Measurements from ENCODE around the gene TMEM190. TPM values are rescaled to one million over a fixed set of nuclear protein-coding genes. Genes with fewer than 3 reads are reported as not detected.
"Not testable (repeated sequence)": the region's sequence is repeated elsewhere in the genome, so short reads cannot be mapped to it uniquely, and the experiment has no call there.

TMEM190 gene
- not detected in 2 replicates for total RNA-seq (2022)
- not detected for Bru-seq, nascent RNA
- BruChase-seq, experiment 1, labeled RNA remaining after a 6-hour chase, result not detected
- BruChase-seq, experiment 2, labeled RNA remaining after a 2-hour chase, result not detected
- long read RNA-seq, result 0 reads

DNA sequence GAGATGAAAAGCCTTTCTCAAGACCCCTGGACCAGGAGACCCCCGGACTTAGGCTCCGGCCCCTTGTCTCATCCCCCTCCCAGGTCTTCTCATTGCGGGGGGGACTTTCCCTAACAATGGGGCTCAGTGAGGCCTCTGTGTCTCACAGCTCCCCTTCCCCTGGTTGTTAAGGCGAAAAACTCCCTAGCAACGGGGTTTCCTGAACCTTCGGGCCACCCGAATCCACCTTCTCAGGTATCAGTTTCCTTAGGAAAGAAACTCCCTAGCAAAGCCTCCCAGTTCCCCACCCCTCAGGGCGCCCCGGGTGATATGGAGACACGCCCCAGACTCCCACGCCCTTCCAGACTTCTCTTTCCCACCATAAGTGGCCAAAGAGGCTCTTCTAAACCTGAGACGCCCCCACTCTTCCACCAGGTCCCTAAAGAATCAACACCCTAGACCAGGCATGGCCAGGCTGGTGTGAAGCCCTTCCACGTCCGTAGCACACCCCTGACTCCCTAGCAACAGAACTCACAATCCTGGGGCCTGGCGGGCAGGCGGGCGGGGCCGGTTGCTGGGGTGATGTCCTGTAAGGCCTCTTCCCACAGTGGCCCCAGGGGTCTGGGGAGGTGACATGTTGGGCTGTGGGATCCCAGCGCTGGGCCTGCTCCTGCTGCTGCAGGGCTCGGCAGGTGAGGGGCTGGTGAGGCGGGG is at the start of gene TMEM190:
Gene TMEM190, plus strand, starts transcription at position 586 of the 693 bp plus-strand sequence. Its CDS starts 28 bp downstream, at position 614.
- BruUV-seq (replicated peaks), result no TSS peak
- intact Hi-C loops (cut with micrococcal nuclease; ENCODE audit: unreplicated experiment), result no loop called here
- H3K27ac Mint-ChIP-seq (ENCODE audit: unreplicated experiment), result peak within 1 kb of the TSS; percentile 17
- peak; percentile 53 for DNase-seq
- peaks cover 28% of the 10 kb centered on the region for H3K4me1 Mint-ChIP-seq (ENCODE audit: low read depth, unreplicated experiment)
- H3K4me3 Mint-ChIP-seq (ENCODE audit: low read depth, unreplicated experiment), result no peak within 1 kb of the TSS
- H3K36me3 Mint-ChIP-seq (ENCODE audit: insufficient read depth, unreplicated experiment), result peaks cover 43% of the 10 kb centered on the region
- TF ChIP-seq, protein P1, sequence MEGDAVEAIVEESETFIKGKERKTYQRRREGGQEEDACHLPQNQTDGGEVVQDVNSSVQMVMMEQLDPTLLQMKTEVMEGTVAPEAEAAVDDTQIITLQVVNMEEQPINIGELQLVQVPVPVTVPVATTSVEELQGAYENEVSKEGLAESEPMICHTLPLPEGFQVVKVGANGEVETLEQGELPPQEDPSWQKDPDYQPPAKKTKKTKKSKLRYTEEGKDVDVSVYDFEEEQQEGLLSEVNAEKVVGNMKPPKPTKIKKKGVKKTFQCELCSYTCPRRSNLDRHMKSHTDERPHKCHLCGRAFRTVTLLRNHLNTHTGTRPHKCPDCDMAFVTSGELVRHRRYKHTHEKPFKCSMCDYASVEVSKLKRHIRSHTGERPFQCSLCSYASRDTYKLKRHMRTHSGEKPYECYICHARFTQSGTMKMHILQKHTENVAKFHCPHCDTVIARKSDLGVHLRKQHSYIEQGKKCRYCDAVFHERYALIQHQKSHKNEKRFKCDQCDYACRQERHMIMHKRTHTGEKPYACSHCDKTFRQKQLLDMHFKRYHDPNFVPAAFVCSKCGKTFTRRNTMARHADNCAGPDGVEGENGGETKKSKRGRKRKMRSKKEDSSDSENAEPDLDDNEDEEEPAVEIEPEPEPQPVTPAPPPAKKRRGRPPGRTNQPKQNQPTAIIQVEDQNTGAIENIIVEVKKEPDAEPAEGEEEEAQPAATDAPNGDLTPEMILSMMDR (IDR thresholded peaks at IDR 0.05; ENCODE audit: unreplicated experiment), result no peak
- CTCF ChIA-PET, result interaction anchor here (0.6 to 1.0 kb wide), 4 partner anchors 16 to 572 kb away, joined by 3 to 5 read pairs (median 3); no protein-coding TSS in a partner anchor
- no peaks in the 10 kb centered on the region for H3K9me3 Mint-ChIP-seq (ENCODE audit: low read depth, unreplicated experiment)
- peaks cover 28% of the 10 kb centered on the region for H3K27me3 Mint-ChIP-seq (ENCODE audit: unreplicated experiment)

DNA sequence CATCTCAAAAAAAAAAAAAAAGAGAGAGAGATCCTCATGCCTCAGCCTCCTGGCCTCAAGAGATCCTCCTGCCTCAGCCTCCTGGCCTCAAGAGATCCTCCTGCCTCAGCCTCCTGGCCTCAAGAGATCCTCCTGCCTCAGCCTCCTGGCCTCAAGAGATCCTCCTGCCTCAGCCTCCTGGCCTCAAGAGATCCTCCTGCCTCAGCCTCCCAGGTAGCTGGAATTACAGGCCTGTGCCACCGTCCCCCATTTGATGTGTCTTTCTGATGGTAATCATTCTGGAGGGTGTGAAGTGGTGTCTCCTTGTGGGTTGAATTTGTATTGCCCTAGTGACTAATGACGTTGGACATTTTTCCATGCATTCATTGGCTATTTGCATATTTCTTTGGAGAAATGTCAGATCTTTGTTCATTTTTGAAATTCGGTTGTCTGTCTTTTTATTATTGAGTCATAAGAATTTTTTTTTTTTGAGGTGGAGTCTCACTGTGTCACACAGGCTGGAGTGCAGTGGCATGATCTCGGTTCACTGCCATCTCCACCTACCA is 47.8 kb upstream of the TMEM190 start:
- BruUV-seq (replicated peaks); H3K36me3 Mint-ChIP-seq (ENCODE audit: insufficient read depth, unreplicated experiment); H3K4me3 Mint-ChIP-seq (ENCODE audit: low read depth, unreplicated experiment); H3K9me3 Mint-ChIP-seq (ENCODE audit: low read depth, unreplicated experiment); intact Hi-C loops (cut with micrococcal nuclease; ENCODE audit: unreplicated experiment); H3K27me3 Mint-ChIP-seq (ENCODE audit: unreplicated experiment): not testable (repeated sequence)
- CTCF ChIA-PET, result interaction anchor here (0.7 to 1.3 kb wide), 2 partner anchors 16 to 55 kb away, joined by 4 to 5 read pairs; partner anchors contain the start of gene TMEM238
- peak; percentile 34 for DNase-seq
- H3K27ac Mint-ChIP-seq (ENCODE audit: unreplicated experiment), result peak overlapping the region; percentile 35
- H3K4me1 Mint-ChIP-seq (ENCODE audit: low read depth, unreplicated experiment), result peaks cover 15% of the 10 kb centered on the region

DNA sequence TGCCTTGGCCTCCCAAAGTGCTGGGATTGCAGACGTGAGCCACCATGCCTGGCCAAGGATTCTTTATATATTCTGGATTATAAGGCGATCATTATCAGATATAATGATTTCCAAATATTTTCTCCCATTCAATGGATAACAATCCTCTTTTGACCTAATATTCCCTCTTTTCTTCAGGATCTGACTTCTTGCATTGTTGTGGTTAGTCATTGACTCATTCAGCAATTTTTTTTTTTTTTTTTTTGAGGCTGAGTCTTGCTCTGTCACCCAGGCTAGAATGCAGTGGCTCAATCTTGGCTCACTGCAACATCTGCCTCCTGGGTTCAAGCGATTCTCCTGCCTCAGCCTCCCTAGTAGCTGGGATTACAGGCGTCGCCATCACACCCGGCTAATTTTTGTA is 46.8 kb upstream of the TMEM190 start:
- DNase-seq; intact Hi-C loops (cut with micrococcal nuclease; ENCODE audit: unreplicated experiment); H3K27ac Mint-ChIP-seq (ENCODE audit: unreplicated experiment); H3K4me3 Mint-ChIP-seq (ENCODE audit: low read depth, unreplicated experiment); H3K9me3 Mint-ChIP-seq (ENCODE audit: low read depth, unreplicated experiment); BruUV-seq (replicated peaks); CTCF ChIA-PET; H3K27me3 Mint-ChIP-seq (ENCODE audit: unreplicated experiment): not testable (repeated sequence)
- H3K36me3 Mint-ChIP-seq (ENCODE audit: insufficient read depth, unreplicated experiment), result peaks cover 11% of the 10 kb centered on the region
- H3K4me1 Mint-ChIP-seq (ENCODE audit: low read depth, unreplicated experiment), result peaks cover 18% of the 10 kb centered on the region

DNA sequence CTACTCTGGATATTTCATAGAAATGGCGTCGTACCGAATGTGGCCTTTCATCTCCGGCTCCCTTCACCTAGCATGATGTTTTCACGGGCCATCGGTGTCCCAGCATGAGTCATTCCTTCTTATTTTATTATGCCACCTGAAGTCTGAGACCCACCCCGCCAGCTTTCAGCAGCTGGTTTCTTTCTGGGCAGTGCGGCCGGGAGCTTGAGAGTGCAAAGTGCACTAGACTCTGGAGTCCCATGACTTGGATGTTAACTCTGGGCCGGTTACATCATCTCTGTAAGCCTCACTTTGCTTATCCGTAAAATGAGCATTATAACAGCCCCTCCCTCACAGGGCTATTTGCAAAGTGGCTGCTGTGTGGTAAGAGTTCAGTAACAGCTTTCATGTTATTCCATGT is 42.8 kb upstream of the TMEM190 start:
- H3K9me3 Mint-ChIP-seq (ENCODE audit: low read depth, unreplicated experiment), result no peaks in the 10 kb centered on the region
- CTCF ChIA-PET, result interaction anchor here (0.7 kb wide), 1 partner anchor 265 kb away, joined by 3 read pairs; the partner anchor contains the start of gene FIZ1
- peak overlapping the region; percentile 29 for H3K4me3 Mint-ChIP-seq (ENCODE audit: low read depth, unreplicated experiment)
- peaks cover 25% of the 10 kb centered on the region for H3K36me3 Mint-ChIP-seq (ENCODE audit: insufficient read depth, unreplicated experiment)
- peak overlapping the region; percentile 57 for H3K27ac Mint-ChIP-seq (ENCODE audit: unreplicated experiment)
- TF ChIP-seq, protein P1 (IDR thresholded peaks at IDR 0.05; ENCODE audit: unreplicated experiment), result no peak
- H3K4me1 Mint-ChIP-seq (ENCODE audit: low read depth, unreplicated experiment), result peaks cover 17% of the 10 kb centered on the region
- intact Hi-C loops (cut with micrococcal nuclease; ENCODE audit: unreplicated experiment), result no loop called here
- no TSS peak for BruUV-seq (replicated peaks)
- peak; percentile 62 for DNase-seq
- H3K27me3 Mint-ChIP-seq (ENCODE audit: unreplicated experiment), result no peaks in the 10 kb centered on the region

DNA sequence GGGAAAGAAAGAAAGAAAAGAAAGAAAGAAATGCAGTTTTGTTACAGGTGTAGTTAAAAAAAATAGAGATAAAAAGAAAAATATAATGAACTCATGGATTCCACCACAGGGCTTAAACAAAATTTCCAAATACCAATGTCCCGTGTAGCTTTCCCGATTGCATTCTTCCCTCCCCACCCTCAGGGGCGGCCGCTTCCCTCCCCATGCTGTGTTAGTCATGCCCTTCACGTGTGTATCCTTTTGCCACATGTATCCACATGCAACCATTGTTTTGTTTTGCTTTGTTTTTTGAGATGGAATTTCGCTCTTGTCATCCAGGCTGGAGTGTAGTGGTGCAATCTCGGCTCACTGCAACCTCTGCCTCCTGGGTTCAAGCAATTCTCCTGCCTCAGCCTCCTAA is 40.5 kb upstream of the TMEM190 start:
- no peaks in the 10 kb centered on the region for H3K9me3 Mint-ChIP-seq (ENCODE audit: low read depth, unreplicated experiment)
- H3K4me3 Mint-ChIP-seq (ENCODE audit: low read depth, unreplicated experiment), result no peak overlapping the region
- H3K27ac Mint-ChIP-seq (ENCODE audit: unreplicated experiment), result no peak overlapping the region
- H3K36me3 Mint-ChIP-seq (ENCODE audit: insufficient read depth, unreplicated experiment), result peaks cover 47% of the 10 kb centered on the region
- H3K4me1 Mint-ChIP-seq (ENCODE audit: low read depth, unreplicated experiment), result peaks cover 22% of the 10 kb centered on the region
- DNase-seq, result no peak
- intact Hi-C loops (cut with micrococcal nuclease; ENCODE audit: unreplicated experiment), result loop anchor here (5.0 kb wide), 1 partner anchor 46 kb away; the partner anchor contains the start of gene TMEM238
- CTCF ChIA-PET, result no interaction called here
- BruUV-seq (replicated peaks), result no TSS peak
- no peaks in the 10 kb centered on the region for H3K27me3 Mint-ChIP-seq (ENCODE audit: unreplicated experiment)
- TF ChIP-seq, protein P1 (IDR thresholded peaks at IDR 0.05; ENCODE audit: unreplicated experiment), result no peak

All from Calu3 (cell line).